Renal pelvis (tissue), 12 donors: ENCODE data around the gene PTX4. TPM values are rescaled to one million over a fixed set of nuclear protein-coding genes. Genes with fewer than 3 reads are reported as not detected.
A peak's percentile ranks its signal among the peaks of the same experiment; 100 is the strongest.

Source experiments
- DNase-seq: peaks from one replicate; pipeline ENCODE4 v3.0.0-alpha.2; 2013
- long read RNA-seq, 16 experiments: transcript quantifications; one replicate each; lab custom pipeline, GENCODE V29; 2026
- polyA plus RNA-seq, 3 donors: library from polyadenylated mRNA; unstranded; fragments of 120-200 nt; gene quantifications; one replicate each; pipeline ENCODE4 v1.2.1, GENCODE V29; 2013; ENCODE audit not compliant: insufficient read length in 3 of 3

The PTX4 gene
- not detected for polyA plus RNA-seq
- long read RNA-seq, donor 1 = 0 reads
- long read RNA-seq, donor 2 = 0 reads
- long read RNA-seq, donor 3 = 0 reads
- long read RNA-seq, donor 4 = 0 reads
- long read RNA-seq, donor 5 = 0 reads
- long read RNA-seq, donor 6 = 0 reads
- long read RNA-seq, donor 7 = 0 reads
- long read RNA-seq, donor 8 = 0 reads
- long read RNA-seq, donor 9 = 0 reads
- long read RNA-seq, donor 10 = 0 reads
- long read RNA-seq, donor 11 = 0 reads
- long read RNA-seq, donor 12 = 0 reads
- long read RNA-seq, donor 13 = 0 reads
- long read RNA-seq, donor 14 = 0 reads
- long read RNA-seq, donor 15 = 0 reads
- long read RNA-seq, donor 16 = 0 reads

- DNase-seq = no peak
Observed at GRCh38 chr16:1488619-1489018, at the start of gene PTX4. PTX4 (minus strand) TSS chr16:1488944; CDS start chr16:1488909, 35 bp downstream.

- no peak for DNase-seq
Observed at GRCh38 chr16:1537763-1538289, 49.1 kb upstream of the PTX4 start.

- no peak for DNase-seq
Observed at GRCh38 chr16:1537138-1537577, 48.4 kb upstream of the PTX4 start.

- no peak for DNase-seq
Observed at GRCh38 chr16:1536601-1537000, 47.9 kb upstream of the PTX4 start.

GRCh38 chr16:1535391-1536291 lies 46.9 kb upstream of the PTX4 start:
- no peak for DNase-seq

GRCh38 chr16:1534021-1535020 lies 45.6 kb upstream of the PTX4 start:
- DNase-seq = no peak

- no peak for DNase-seq
Observed at GRCh38 chr16:1533443-1533951, 44.8 kb upstream of the PTX4 start, which contains the start of gene TMEM204. TMEM204 (plus strand) TSS chr16:1533666; CDS start chr16:1534276, 610 bp downstream.

GRCh38 chr16:1532771-1533170 lies 44.0 kb upstream of the PTX4 start:
- no peak for DNase-seq

- no peak for DNase-seq
Observed at GRCh38 chr16:1532081-1532760, 43.5 kb upstream of the PTX4 start.

- DNase-seq = no peak
Observed at GRCh38 chr16:1531638-1531910, 42.8 kb upstream of the PTX4 start.

- DNase-seq = peak; percentile 74
Observed at GRCh38 chr16:1530883-1531637, 42.3 kb upstream of the PTX4 start.

- DNase-seq = no peak
Observed at GRCh38 chr16:1530349-1530882, 41.7 kb upstream of the PTX4 start.

GRCh38 chr16:1528921-1529537 lies 40.3 kb upstream of the PTX4 start:
- DNase-seq = no peak

GRCh38 chr16:1527836-1528811 lies 39.4 kb upstream of the PTX4 start:
- DNase-seq = no peak

- no peak for DNase-seq
Observed at GRCh38 chr16:1526608-1527555, 38.1 kb upstream of the PTX4 start.

- no peak for DNase-seq
Observed at GRCh38 chr16:1525871-1526607, 37.3 kb upstream of the PTX4 start.
